GM10266 (cell line): ENCODE data around the gene HACD3.

Experiments used
- DNase-seq: peaks from one replicate; pipeline ENCODE4 v3.0.0; 2012; ENCODE audit errors: extremely low spot score
- CTCF ChIP-seq: IDR thresholded peaks from 2 replicates; pipeline ENCODE4 v1.5.1; 2012; ENCODE audit warnings: mild to moderate bottlenecking, low read depth; ENCODE audit not compliant: control insufficient read depth, insufficient read depth; ENCODE audit errors: missing control alignments

The HACD3 gene

GRCh38 chr15:65530318-65531111, at the start of gene HACD3:
TSS of gene HACD3 (plus strand) at chr15:65530463. CDS start at chr15:65530632, 169 bp downstream.
- TF ChIP-seq CTCF, result no peak
- peak; percentile 97 for DNase-seq

GRCh38 chr15:65484876-65485275, 45.4 kb upstream of the HACD3 start:
- no peak for TF ChIP-seq CTCF

GRCh38 chr15:65494076-65494475, 36.2 kb upstream of the HACD3 start:
- DNase-seq, result no peak
- TF ChIP-seq CTCF, result no peak

More at GRCh38 chr15:65484876-65485275, 45.4 kb upstream of the HACD3 start:
- DNase-seq, result no peak

GRCh38 chr15:65509321-65509720, 20.9 kb upstream of the HACD3 start:
- DNase-seq, result no peak
- TF ChIP-seq CTCF, result no peak

- no peak for DNase-seq
- no peak for TF ChIP-seq CTCF
Observed at GRCh38 chr15:65512189-65512588, 18.1 kb upstream of the HACD3 start.

GRCh38 chr15:65512807-65513416, 17.4 kb upstream of the HACD3 start:
- TF ChIP-seq CTCF, result no peak
- no peak for DNase-seq
